DOHH2 (cell line): ENCODE measurements around the gene HDLBP.

Source experiments
- EZH2phosphoT487 ChIP-seq: fragments of 200-600 bp; sonication (generic); IDR thresholded peaks from 2 replicates; pipeline ENCODE4 v1.6.1; 2017; ENCODE audit warnings: borderline replicate concordance, mild to moderate bottlenecking, antibody characterized with exemption, low read length, moderate library complexity, mixed read lengths
- TF ChIP-seq, protein P1 (sequence below): fragments of 200-600 bp; sonication (generic); IDR thresholded peaks from one replicate; pipeline ENCODE4 v1.5.1; 2014; ENCODE audit warnings: antibody characterized with exemption, mild to moderate bottlenecking, low read depth, low read length; ENCODE audit not compliant: poor library complexity, severe bottlenecking

DNA sequence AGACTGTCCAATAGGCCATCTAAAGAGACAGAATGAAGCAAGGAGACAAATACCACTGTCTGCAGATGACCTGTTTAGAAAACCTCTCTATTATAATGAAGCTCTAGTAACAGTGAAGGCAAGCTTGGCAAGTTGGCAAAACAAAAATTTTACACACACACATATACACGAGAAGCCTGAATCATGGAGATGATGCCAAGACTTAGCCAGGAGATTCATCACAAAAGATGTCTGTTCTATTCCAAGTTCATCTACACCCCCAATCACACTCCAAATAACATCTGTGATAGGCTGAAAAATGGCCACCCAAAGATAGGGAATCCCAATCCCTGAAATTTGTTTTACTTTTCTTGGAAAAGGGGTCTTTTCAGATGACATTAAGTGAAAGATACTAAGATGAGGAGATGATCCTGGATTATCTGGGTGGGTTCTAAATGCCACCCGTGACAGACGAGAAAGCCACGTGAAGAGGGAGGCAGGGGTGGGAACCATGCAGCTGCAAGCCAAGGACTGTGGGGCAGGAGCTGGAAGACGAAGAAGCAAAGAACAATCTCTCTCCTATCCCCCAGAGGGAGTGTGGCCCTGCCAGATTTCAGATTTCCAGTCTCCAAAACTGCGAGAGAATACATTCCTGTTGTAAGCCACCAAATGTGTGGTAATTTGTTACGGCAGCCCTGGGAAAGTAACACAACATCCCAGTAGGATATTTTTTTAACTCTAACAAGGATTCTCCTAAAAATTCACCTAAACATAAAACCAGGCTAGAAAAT, 20.0 kb downstream of the HDLBP start:
- TF ChIP-seq, protein P1, sequence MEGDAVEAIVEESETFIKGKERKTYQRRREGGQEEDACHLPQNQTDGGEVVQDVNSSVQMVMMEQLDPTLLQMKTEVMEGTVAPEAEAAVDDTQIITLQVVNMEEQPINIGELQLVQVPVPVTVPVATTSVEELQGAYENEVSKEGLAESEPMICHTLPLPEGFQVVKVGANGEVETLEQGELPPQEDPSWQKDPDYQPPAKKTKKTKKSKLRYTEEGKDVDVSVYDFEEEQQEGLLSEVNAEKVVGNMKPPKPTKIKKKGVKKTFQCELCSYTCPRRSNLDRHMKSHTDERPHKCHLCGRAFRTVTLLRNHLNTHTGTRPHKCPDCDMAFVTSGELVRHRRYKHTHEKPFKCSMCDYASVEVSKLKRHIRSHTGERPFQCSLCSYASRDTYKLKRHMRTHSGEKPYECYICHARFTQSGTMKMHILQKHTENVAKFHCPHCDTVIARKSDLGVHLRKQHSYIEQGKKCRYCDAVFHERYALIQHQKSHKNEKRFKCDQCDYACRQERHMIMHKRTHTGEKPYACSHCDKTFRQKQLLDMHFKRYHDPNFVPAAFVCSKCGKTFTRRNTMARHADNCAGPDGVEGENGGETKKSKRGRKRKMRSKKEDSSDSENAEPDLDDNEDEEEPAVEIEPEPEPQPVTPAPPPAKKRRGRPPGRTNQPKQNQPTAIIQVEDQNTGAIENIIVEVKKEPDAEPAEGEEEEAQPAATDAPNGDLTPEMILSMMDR, result no peak
- TF ChIP-seq EZH2phosphoT487, result no peak
